SK-N-SH treated with all-trans-retinoic acid at 6 μM for 48 hours (cell line): ENCODE measurements around the gene HOOK2.

Experiments
- ARNTL ChIP-seq: fragments of 450-650 bp; formaldehyde crosslinking; IDR thresholded peaks from 2 replicates; pipeline ENCODE4 v1.5.0; 2020; ENCODE audit warnings: low read depth, mild to moderate bottlenecking, moderate library complexity, borderline replicate concordance
- BACH2 ChIP-seq: fragments of 250-450 bp; sonication (Bioruptor Pico); IDR thresholded peaks from 2 replicates; pipeline ENCODE4 v1.9.0; 2021; ENCODE audit warnings: mild to moderate bottlenecking, borderline replicate concordance
- ESRRG ChIP-seq: fragments of 250-450 bp; sonication (Bioruptor Pico); IDR thresholded peaks from 2 replicates; pipeline ENCODE4 v1.6.1; 2021; ENCODE audit warnings: mild to moderate bottlenecking
- PPARA ChIP-seq: fragments of 250-450 bp; sonication (Bioruptor Pico); IDR thresholded peaks from 2 replicates; pipeline ENCODE4 v1.5.0; 2020; ENCODE audit warnings: mild to moderate bottlenecking, borderline replicate concordance
- RARB ChIP-seq: fragments of 250-450 bp; sonication (Bioruptor Pico); IDR thresholded peaks from 2 replicates; pipeline ENCODE4 v1.8.0; 2021; ENCODE audit warnings: mild to moderate bottlenecking, moderate library complexity
- SNAI2 ChIP-seq: fragments of 250-450 bp; sonication (Bioruptor Pico); IDR thresholded peaks from 2 replicates; pipeline ENCODE4 v1.5.0; 2020; ENCODE audit warnings: mild to moderate bottlenecking, moderate library complexity
- ZFP3 ChIP-seq: fragments of 250-450 bp; sonication (Bioruptor Pico); IDR thresholded peaks from 2 replicates; pipeline ENCODE4 v1.5.0; 2020; ENCODE audit warnings: mild to moderate bottlenecking, moderate library complexity
- ZNF565 ChIP-seq: fragments of 450-650 bp; formaldehyde crosslinking; conservative IDR thresholded peaks from 2 replicates; pipeline ENCODE4 v1.5.0; 2020; ENCODE audit warnings: low read depth, mild to moderate bottlenecking, moderate library complexity
- ZNF70 ChIP-seq: fragments of 450-650 bp; formaldehyde crosslinking; IDR thresholded peaks from 2 replicates; pipeline ENCODE4 v1.5.0; 2020; ENCODE audit warnings: mild to moderate bottlenecking, moderate library complexity
- ZNF8 ChIP-seq: fragments of 450-650 bp; formaldehyde crosslinking; IDR thresholded peaks from 2 replicates; pipeline ENCODE4 v1.5.0; 2020; ENCODE audit warnings: mild to moderate bottlenecking, moderate library complexity
- TF ChIP-seq, protein P1 (sequence below): fragments of 250-450 bp; sonication (Bioruptor Pico); IDR thresholded peaks from 2 replicates; pipeline ENCODE4 v1.8.0; 2020; ENCODE audit warnings: mild to moderate bottlenecking, moderate library complexity, borderline replicate concordance
- TF ChIP-seq, protein P2 (sequence below): fragments of 250-450 bp; sonication (Bioruptor Pico); IDR thresholded peaks from 2 replicates; pipeline ENCODE4 v1.5.1; 2021; ENCODE audit warnings: mild to moderate bottlenecking, moderate library complexity
- TF ChIP-seq, protein P3 (sequence below): fragments of 250-450 bp; sonication (Bioruptor Pico); IDR thresholded peaks from 2 replicates; pipeline ENCODE4 v1.5.1; 2020; ENCODE audit warnings: low read depth, mild to moderate bottlenecking, moderate library complexity

DNA sequence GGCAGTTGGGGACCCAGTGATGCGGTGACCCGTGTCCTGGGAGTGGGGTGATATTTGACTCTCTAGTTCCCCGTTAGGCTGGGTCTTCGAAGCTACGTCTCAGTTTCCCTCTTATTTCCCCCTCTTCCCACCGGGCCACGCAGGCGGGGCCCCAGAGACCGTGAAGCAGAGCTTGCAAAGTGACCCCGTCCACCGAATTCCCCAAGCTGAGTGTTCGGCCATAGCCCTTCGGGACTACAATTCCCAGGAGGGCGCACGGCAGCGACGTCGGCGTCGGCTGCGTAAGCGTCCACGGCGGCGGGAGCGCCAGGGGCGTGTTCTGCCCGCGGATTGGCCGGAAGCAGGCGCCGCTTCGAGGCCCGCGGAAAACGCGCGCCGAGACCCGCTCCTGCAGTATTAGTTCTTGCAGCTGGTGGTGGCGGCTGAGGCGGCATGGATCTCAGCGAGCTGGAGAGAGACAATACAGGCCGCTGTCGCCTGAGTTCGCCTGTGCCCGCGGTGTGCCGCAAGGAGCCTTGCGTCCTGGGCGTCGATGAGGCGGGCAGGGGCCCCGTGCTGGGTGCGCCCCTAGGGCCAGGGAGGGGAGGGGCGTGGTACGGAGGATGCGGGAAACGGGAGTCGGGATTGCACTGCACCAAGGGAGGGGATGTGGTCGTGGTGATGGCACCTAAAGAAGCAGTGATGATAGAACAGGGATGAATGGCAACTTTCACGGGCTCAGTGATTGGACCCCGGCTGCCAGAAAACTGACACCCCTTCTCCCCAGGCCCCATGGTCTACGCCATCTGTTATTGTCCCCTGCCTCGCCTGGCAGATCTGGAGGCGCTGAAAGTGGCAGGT lies 31.1 kb upstream of the HOOK2 start, which contains the start of gene RNASEH2A:
- TF ChIP-seq, protein P1, sequence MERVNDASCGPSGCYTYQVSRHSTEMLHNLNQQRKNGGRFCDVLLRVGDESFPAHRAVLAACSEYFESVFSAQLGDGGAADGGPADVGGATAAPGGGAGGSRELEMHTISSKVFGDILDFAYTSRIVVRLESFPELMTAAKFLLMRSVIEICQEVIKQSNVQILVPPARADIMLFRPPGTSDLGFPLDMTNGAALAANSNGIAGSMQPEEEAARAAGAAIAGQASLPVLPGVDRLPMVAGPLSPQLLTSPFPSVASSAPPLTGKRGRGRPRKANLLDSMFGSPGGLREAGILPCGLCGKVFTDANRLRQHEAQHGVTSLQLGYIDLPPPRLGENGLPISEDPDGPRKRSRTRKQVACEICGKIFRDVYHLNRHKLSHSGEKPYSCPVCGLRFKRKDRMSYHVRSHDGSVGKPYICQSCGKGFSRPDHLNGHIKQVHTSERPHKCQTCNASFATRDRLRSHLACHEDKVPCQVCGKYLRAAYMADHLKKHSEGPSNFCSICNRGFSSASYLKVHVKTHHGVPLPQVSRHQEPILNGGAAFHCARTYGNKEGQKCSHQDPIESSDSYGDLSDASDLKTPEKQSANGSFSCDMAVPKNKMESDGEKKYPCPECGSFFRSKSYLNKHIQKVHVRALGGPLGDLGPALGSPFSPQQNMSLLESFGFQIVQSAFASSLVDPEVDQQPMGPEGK (CRISPR knock-in tag) = no peak
- TF ChIP-seq ZNF70 (CRISPR knock-in tag) (no peak), BACH2 (no peak), ZNF565 (CRISPR knock-in tag) (no peak), ESRRG (CRISPR knock-in tag) (no peak), ARNTL (CRISPR knock-in tag) (no peak), ZFP3 (no peak), PPARA (CRISPR knock-in tag) (no peak), SNAI2 (no peak), ZNF8 (CRISPR knock-in tag) (no peak), RARB (CRISPR knock-in tag) (no peak)
- TF ChIP-seq, protein P2, sequence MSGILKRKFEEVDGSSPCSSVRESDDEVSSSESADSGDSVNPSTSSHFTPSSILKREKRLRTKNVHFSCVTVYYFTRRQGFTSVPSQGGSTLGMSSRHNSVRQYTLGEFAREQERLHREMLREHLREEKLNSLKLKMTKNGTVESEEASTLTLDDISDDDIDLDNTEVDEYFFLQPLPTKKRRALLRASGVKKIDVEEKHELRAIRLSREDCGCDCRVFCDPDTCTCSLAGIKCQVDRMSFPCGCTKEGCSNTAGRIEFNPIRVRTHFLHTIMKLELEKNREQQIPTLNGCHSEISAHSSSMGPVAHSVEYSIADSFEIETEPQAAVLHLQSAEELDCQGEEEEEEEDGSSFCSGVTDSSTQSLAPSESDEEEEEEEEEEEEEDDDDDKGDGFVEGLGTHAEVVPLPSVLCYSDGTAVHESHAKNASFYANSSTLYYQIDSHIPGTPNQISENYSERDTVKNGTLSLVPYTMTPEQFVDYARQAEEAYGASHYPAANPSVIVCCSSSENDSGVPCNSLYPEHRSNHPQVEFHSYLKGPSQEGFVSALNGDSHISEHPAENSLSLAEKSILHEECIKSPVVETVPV (CRISPR knock-in tag) = no peak
- TF ChIP-seq, protein P3, sequence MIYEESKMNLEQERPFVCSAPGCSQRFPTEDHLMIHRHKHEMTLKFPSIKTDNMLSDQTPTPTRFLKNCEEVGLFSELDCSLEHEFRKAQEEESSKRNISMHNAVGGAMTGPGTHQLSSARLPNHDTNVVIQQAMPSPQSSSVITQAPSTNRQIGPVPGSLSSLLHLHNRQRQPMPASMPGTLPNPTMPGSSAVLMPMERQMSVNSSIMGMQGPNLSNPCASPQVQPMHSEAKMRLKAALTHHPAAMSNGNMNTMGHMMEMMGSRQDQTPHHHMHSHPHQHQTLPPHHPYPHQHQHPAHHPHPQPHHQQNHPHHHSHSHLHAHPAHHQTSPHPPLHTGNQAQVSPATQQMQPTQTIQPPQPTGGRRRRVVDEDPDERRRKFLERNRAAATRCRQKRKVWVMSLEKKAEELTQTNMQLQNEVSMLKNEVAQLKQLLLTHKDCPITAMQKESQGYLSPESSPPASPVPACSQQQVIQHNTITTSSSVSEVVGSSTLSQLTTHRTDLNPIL (CRISPR knock-in tag) = no peak
